Small intestine (tissue), 7 donors: ENCODE data around the gene WDR7. TPM values are rescaled to one million over a fixed set of nuclear protein-coding genes. Genes with fewer than 3 reads are reported as not detected.

Experiments
- DNase-seq, 2 donors: peaks; one replicate each; pipeline versions ENCODE4 v3.0.0 to v3.0.0-alpha.2; 2013
- FAIRE-seq: peaks from 2 replicates; lab custom pipeline; 2012; peaks lifted over from hg19 to GRCh38; lab: Jason Lieb, UNC
- H3K27ac ChIP-seq, 3 donors: one replicate each; pipeline ENCODE4 v1.5.1; 2013; ENCODE audit warnings: low read length in 2 of 3, mild to moderate bottlenecking in 2 of 3, control low read depth in 1 of 3, inconsistent platforms in 1 of 3, low read depth in 1 of 3, moderate library complexity in 1 of 3
- H3K27me3 ChIP-seq, 3 donors: one replicate each; pipeline ENCODE4 v1.6.1; 2013; ENCODE audit warnings: low read length in 3 of 3, inconsistent platforms in 1 of 3; ENCODE audit not compliant: control insufficient read depth in 3 of 3, insufficient read depth in 3 of 3
- H3K36me3 ChIP-seq, 3 donors: one replicate each; pipeline ENCODE4 v1.6.1; 2013; ENCODE audit warnings: low read length in 3 of 3, inconsistent platforms in 1 of 3, low read depth in 1 of 3, mild to moderate bottlenecking in 1 of 3, moderate library complexity in 1 of 3; ENCODE audit not compliant: control insufficient read depth in 3 of 3, insufficient read depth in 2 of 3
- H3K4me1 ChIP-seq, 3 donors: one replicate each; pipeline ENCODE4 v1.6.1; 2013; ENCODE audit warnings: low read length in 2 of 3, inconsistent platforms in 1 of 3, low read depth in 1 of 3, mild to moderate bottlenecking in 1 of 3, moderate library complexity in 1 of 3; ENCODE audit not compliant: control insufficient read depth in 3 of 3, insufficient read depth in 2 of 3
- H3K4me3 ChIP-seq, 3 donors: one replicate each; pipeline ENCODE4 v1.5.1; 2013; ENCODE audit warnings: low read length in 3 of 3, control low read depth in 1 of 3, inconsistent platforms in 1 of 3, low read depth in 1 of 3, mild to moderate bottlenecking in 1 of 3, moderate library complexity in 1 of 3
- H3K9me3 ChIP-seq, 2 donors: one replicate each; pipeline ENCODE4 v1.6.1; 2013; ENCODE audit warnings: low read depth in 1 of 2, low read length in 1 of 2; ENCODE audit not compliant: control insufficient read depth in 2 of 2, insufficient read depth in 1 of 2
- WGBS, 3 donors: extraction: QIAGEN DNeasy Blood & Tissue Kit; methylation state at CpG; one replicate each; pipeline ENCODE4 v1.1.7; 2013; 5-methylcytosine and 5-hydroxymethylcytosine counted together
- polyA plus RNA-seq, 4 donors: library from polyadenylated mRNA; stranded (reverse) in 3 of 4; unstranded in 1 of 4; fragments of 200-250 nt in 3 of 4; fragments of 120-200 nt in 1 of 4; gene quantifications; one replicate each; pipeline versions ENCODE4 v1.2.1 to v1.2.3, GENCODE V29; 2013
- donor health status: healthy with polysubstance abuse.
- donor health status: control.
- donor health status: control.
- donor health status: Bipolar disorder and iron deficiency.
- donor health status: healthy.

Gene WDR7
- polyA plus RNA-seq, 4 donors = 3.1 to 7.8 (median 4.9) TPM

DNA sequence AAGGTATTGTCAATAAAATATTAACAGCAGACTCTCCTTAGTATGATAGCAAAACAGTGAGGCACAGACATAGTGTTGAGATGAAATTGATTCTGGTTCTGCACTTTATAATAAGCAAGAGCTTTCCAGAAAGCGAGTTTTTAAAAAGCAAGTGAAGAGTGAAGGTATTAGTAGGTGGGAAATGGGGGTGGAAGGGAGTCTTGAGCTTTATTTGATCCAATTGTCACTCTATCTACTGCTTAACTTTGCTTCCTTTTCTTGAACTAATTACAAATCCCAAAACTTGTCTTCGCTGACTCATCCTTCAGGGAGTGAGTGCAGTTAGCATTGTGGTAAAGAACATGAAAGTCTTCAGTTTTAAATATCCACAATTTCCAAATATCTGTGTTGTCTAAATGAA, 375.2 kb downstream of the WDR7 start:
- Histone ChIP-seq H3K27ac (no peak overlapping the region), H3K27me3 (no peaks in the 10 kb centered on the region), H3K4me1 (no peaks in the 10 kb centered on the region), H3K4me3 (no peak overlapping the region), H3K36me3 (peaks cover 0 to 10% (median 0%) of the 10 kb centered on the region in 3 donors), H3K9me3 (no peaks in the 10 kb centered on the region)
- 94 to 100% (median 100%) methylated on average over 2 of the region's 2 CpGs for WGBS, 3 donors
- FAIRE-seq = no peak
- DNase-seq = no peak

DNA sequence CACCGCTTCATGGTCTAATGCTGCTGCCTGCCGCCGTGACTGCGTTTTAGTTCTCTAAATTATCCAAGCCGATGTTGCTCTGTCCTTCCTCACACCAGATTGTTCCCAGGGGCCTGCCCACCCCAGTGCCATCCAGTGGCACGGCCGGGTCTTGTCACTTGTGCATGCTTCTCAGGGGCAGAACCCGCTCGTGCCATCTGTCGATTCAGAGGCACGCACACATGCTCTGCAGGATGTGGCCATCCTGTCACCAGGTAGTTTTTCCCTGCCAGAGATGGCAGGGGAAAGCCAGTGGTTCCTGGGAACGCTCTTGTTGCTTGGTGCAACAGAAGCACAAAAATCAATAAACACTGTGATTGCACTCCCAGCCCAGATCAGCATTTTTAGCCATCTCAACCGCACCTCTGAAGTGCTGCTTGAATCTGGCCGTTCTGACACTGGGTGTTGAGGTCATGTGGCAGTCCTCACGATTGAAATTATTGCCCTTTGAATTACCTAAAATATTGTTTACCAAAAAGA, 376.1 kb downstream of the WDR7 start:
- H3K27ac ChIP-seq = no peak overlapping the region
- DNase-seq (no peak), FAIRE-seq (no peak)
- no peaks in the 10 kb centered on the region for H3K27me3 ChIP-seq
- no peaks in the 10 kb centered on the region for H3K4me1 ChIP-seq
- H3K36me3 ChIP-seq = peaks cover 0 to 10% (median 0%) of the 10 kb centered on the region in 3 donors
- H3K4me3 ChIP-seq = no peak overlapping the region
- WGBS, 3 donors = 87 to 94% (median 90%) methylated on average over 15 of the region's 15 CpGs
- no peaks in the 10 kb centered on the region for H3K9me3 ChIP-seq

DNA sequence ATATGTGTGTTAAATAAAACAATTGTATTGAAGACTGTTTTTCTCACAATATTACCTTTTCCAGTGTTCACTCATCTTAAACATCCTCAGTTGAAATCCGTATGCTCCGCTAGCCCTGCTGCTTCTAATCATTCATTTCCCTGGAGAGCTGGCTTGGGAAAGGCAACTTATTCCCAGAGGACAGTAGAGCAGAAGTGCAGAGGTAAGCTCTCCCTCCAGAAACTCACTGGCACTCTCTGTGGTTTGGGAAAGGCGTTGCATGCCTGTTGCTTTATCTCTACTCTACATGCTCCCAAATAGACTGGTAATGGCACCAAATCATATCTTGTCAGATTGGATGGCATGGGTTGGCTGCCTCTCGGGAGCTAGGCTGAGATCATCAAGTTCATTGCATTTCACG, 378.6 kb downstream of the WDR7 start:
- H3K36me3 ChIP-seq = peaks cover 0 to 8% (median 0%) of the 10 kb centered on the region in 3 donors
- H3K4me1 ChIP-seq = no peaks in the 10 kb centered on the region
- DNase-seq (no peak), FAIRE-seq (no peak)
- H3K9me3 ChIP-seq = no peaks in the 10 kb centered on the region
- 94 to 99% (median 94%) methylated on average over 5 of the region's 5 CpGs for WGBS, 3 donors
- no peaks in the 10 kb centered on the region for H3K27me3 ChIP-seq
- H3K27ac ChIP-seq = no peak overlapping the region
- H3K4me3 ChIP-seq = no peak overlapping the region

GRCh38 chr18:57030417-57030816, 379.3 kb downstream of the WDR7 start:
- FAIRE-seq (no peak), DNase-seq (no peak)
- Histone ChIP-seq H3K36me3 (peaks cover 0 to 8% (median 0%) of the 10 kb centered on the region in 3 donors), H3K9me3 (no peaks in the 10 kb centered on the region), H3K27ac (no peak overlapping the region), H3K4me1 (no peaks in the 10 kb centered on the region), H3K27me3 (no peaks in the 10 kb centered on the region), H3K4me3 (no peak overlapping the region)
- 62 to 82% (median 69%) methylated on average over 5 of the region's 5 CpGs for WGBS, 3 donors

DNA sequence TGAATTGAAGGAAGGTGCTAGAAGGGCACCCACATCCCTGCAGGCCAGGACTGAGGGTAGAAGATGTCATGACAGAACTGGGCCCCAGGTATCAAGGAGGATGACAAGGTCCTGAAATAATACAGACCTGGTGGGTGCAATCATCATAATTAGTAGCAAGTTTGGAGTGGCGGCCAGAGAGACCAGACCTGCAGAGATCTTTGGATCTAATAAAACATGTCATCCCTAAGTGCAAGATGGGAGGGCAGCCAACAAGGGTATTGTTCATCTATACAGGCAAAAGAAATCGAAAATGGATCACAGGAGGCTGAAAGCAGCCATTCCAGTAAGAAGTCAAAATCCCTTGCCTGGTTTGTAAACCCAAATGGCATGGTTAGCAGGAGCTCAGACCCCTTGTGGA, 384.4 kb downstream of the WDR7 start:
- Histone ChIP-seq H3K27ac (no peak overlapping the region), H3K9me3 (no peaks in the 10 kb centered on the region), H3K27me3 (no peaks in the 10 kb centered on the region), H3K4me1 (no peaks in the 10 kb centered on the region), H3K4me3 (no peak overlapping the region), H3K36me3 (no peaks in the 10 kb centered on the region)
- no peak for DNase-seq
- 85 to 87% (median 85%) methylated on average over 2 of the region's 2 CpGs for WGBS, 3 donors
- no peak for FAIRE-seq

GRCh38 chr18:57038395-57038794, 387.2 kb downstream of the WDR7 start:
- no peak overlapping the region for H3K4me3 ChIP-seq
- H3K9me3 ChIP-seq = no peaks in the 10 kb centered on the region
- H3K36me3 ChIP-seq = no peaks in the 10 kb centered on the region
- FAIRE-seq (no peak), DNase-seq (no peak)
- H3K27ac ChIP-seq = no peak overlapping the region
- H3K27me3 ChIP-seq = no peaks in the 10 kb centered on the region
- H3K4me1 ChIP-seq = no peaks in the 10 kb centered on the region
- WGBS, 3 donors = 78 to 84% (median 79%) methylated on average over 6 of the region's 6 CpGs

- no peaks in the 10 kb centered on the region for H3K27me3 ChIP-seq
- H3K36me3 ChIP-seq = no peaks in the 10 kb centered on the region
- H3K4me1 ChIP-seq = no peaks in the 10 kb centered on the region
- no peak overlapping the region for H3K27ac ChIP-seq
- H3K4me3 ChIP-seq = no peak overlapping the region
- H3K9me3 ChIP-seq = peaks cover 0 to 3% of the 10 kb centered on the region in 2 donors
- whole genome bisulfite sequencing, 3 donors = 56 to 85% (median 68%) methylated on average over 3 of the region's 3 CpGs
- no peak for FAIRE-seq
- DNase-seq = no peak
Observed at GRCh38 chr18:57040175-57040574, 389.0 kb downstream of the WDR7 start.

DNA sequence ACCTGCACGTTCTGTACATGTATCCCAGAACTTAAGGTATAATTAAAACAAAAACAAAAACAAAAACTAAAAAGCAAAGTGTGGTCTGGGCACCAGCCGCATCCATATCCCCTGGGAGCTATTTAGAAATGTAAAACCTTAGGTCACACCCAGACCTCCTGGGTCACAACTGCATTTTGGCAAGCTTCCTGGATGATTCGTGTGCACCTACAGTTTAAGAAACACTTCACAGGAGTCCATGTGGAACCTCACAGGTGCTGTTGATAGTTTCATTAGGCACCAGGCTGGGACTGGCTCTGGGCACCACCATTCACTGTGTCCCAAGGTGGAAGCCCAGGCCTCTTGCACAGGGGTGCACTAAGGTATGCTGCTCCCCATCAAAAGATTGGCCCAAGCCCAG, 392.1 kb downstream of the WDR7 start:
- no peaks in the 10 kb centered on the region for H3K4me1 ChIP-seq
- H3K27ac ChIP-seq = no peak overlapping the region
- no peak overlapping the region for H3K4me3 ChIP-seq
- no peaks in the 10 kb centered on the region for H3K36me3 ChIP-seq
- H3K27me3 ChIP-seq = no peaks in the 10 kb centered on the region
- FAIRE-seq (no peak), DNase-seq (no peak)
- 83 to 87% (median 83%) methylated on average over 3 of the region's 3 CpGs for WGBS, 3 donors
- peaks cover 0 to 14% of the 10 kb centered on the region in 2 donors for H3K9me3 ChIP-seq

DNA sequence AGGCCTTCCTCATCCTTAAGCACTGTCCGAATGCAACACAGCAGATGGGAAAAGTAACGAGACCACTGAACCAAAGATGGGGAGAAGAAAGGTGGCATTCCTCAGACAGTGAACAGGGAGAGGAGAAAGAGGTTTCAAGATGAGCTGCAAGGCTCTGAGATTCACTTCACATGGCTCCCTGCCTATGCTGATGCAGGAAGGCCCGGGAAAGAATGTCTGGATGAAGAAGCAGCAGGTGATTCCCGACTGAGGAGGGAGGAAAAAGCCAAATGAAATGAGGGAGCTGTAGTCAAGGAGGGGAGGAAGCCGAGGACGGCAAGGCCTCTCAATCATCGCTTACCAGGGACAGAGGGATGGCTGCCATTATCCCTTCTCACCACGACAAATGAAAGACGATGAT, 397.2 kb downstream of the WDR7 start:
- Histone ChIP-seq H3K27me3 (no peaks in the 10 kb centered on the region), H3K27ac (no peak overlapping the region), H3K36me3 (no peaks in the 10 kb centered on the region), H3K4me1 (peaks cover 3 to 32% (median 14%) of the 10 kb centered on the region in 3 donors), H3K4me3 (no peak overlapping the region), H3K9me3 (peaks cover 0 to 14% of the 10 kb centered on the region in 2 donors)
- DNase-seq (no peak), FAIRE-seq (no peak)
- 73 to 97% (median 84%) methylated on average over 9 of the region's 9 CpGs for WGBS, 3 donors
